ENCODE measurements around the gene SAMD5.
"Not testable (repeated sequence)": the region's sequence is repeated elsewhere in the genome, so short reads cannot be mapped to it uniquely, and the experiment has no call there.

Gene SAMD5

DNA sequence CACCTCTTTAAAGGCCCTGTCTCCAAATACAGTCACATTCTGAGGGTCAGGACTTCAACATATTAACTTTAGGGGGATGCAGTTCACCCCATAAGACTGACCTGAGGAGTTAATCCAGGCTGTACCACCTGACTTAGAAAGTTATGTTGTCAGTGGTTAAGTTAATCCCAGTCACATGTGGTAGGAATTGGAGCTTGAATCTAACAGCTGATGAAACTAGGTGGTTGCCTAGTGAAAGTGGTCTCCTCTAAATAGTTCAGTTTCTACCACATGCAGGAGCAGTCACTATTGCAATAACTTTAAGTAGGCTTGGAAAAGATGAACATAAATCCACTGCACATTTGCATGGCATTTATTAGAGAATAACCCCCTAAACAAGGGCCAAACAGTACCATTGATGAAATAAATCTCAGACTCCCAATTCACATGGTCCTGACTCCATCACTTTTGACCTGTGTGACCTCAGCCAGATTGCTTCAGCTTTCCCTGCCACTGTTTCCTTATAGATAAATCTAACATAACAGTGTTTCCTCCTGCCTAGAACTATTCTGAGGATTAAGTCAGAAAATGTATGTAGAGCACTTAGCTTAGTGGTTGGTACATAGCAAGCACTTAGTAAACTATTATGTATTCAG, 20.1 kb downstream of the SAMD5 start:
- no peak for DNase-seq

DNA sequence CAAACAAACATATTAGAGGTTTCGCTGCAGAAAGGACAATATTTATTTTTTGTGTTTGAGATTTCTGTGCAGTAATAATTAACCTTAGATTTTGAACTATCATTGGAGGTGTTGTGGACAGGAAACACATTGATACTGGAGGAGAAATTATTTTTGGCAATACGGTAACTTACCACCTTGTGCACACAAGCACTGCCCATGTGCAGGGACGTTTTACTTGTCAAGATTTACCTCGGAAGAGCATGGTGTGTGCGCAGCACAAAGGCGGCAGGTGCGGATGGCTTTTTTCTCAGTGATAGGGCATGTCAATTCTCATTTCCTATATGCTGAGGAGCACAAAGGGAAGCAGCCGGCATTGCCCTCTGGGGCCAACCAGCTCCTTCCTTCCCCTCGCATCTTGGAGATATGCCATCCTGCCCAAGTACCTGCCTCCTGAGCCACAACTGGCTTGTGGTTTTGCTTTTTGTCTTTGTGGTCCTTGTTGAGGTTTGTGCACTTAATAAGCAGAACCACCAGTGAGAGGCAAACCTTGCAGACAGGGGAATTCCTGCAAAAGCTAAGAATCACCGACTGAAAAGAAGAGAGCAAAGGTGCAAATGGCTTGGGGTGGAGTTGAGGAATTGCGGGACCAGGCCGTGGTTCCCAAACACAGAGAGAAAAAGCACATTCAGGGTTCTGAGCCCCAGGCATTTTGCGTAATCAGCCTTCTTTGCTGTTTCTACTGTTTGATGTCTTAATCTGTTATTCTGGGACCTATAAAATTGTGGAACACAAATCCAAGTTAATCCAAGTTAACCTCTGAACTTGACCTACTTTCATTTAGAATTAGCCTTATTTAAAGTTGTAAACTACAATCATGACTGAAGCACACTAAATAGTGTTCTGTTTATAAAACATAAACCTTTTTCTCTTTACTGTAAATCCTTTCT, 21.9 kb downstream of the SAMD5 start:
- DNase-seq, result no peak

DNA sequence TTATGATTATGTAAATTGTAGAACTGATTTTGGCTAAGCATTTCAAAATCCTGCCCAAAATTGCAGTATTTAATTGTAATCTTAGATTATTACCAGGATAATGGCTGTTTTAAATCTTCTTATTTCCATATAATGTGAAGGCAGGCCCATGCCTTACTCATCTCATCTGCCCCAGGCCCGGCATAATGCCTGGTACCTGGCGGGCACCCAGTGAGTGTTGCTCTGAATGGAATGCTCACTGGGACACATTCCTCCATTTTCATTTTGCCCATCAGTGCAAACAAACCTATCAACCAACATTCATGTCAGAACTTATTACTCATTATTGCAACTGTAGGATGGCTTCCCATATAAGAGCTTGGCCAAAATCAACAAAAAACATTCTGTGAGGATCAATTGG, 22.8 kb downstream of the SAMD5 start:
- no peak for DNase-seq

DNA sequence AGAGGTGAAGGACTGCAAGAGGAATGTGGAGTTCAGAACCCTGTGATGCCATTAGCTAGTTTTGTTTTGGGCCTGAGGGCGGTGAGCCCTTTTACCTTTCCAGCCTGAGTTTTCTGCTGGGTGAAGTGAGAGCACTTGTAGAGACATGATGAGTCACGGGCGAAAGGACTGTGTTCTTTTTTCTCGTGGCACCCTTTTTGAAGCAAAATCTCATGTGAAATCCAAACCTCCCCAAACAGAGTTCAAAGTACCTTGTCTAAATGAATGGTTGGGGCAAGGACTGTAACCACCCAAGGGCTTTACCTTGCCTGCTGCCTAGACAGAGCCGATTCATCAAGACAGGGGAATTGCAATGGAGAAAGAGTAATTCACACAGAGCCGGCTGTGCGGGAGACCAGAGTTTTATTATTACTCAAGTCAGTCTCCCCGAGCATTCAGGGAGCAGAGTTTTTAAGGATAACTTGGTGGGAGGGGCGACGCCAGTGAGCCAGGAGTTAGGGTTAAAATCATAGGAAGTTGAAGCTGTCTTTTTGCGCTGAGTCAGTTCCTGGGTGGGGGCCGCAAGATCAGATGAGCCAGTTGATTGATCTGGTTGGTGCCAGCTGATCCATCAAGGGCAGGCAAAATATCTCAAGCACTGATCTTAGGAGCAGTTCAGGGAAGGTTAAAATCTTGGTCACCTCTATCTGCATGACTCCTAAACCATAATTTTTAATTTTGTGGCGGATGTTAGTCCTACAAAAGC, 25.8 kb downstream of the SAMD5 start:
- no peak for DNase-seq

DNA sequence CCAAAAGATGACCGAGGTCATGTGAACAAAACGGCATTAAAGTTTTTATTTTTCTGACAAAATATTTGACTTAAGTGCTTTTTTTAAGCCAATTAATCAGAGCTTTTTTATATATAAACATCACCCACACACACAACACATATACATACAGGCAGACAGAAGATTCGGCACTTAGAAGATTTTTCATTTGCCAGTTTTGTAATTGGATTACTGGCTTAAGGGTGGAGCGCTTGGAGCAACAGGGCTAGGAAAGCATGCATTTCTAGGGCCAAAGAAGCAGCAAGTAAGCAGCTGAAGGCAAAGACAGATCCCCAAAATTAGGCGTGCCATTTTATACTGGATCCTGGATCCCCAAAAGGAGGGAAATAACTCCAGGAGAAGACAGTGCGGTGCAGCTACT, 30.3 kb downstream of the SAMD5 start:
- DNase-seq, result no peak

DNA sequence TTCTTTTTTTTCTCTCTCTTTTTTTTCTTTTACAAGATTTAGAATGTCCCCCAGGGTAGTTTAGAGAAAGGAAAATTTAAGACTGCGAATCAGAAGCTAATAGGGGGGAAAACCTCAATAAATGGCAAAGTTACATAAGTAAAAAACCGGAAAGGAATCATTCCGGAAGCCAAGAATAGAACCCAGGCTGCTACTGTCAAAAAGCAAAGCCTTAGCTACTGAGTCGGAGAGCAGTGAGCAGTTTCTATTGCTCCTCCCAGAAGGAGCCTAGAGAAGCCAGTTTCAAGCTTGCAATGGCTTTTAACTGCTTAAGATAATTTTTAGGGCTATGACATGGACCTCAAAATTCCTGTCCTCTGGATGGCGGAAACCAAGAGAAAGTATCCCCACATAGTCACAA, 31.6 kb downstream of the SAMD5 start:
- no peak for DNase-seq

DNA sequence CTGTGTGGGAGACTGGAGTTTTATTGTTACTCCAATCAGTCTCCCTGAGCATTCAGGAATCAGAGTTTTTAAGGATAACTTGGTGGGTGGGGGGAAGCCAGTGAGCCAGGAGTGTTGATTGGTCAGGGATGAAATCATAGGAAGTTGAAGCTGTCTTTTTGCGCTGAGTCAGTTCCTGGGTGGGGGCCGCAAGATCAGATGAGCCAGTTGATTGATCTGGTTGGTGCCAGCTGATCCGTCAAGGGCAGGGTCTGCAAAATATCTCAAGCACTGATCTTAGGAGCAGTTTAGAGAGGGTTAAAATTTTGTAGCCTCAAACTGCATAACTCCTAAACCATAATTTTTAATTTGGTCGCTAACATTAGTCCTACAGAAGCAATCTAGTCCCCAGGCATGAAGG, 33.9 kb downstream of the SAMD5 start:
- DNase-seq, result not testable (repeated sequence)

DNA sequence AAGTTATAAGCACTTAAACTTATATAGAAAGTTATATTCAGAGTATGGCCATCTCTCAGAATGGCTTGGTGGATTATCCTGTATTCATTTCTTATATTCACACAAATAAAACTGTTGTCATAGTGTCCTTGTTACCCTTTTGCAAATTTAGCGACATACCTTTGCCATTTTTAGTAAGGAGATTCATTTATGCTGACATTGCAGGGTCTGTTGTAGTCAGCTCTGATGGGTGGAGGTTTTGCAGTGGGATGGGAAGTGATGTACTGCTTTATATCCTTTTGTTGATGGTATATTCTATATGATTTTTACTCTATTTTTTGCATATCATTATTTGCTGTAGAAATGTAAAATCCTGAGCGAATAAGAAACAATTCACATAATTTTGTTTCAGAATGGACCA, 35.9 kb downstream of the SAMD5 start:
- DNase-seq, result no peak

DNA sequence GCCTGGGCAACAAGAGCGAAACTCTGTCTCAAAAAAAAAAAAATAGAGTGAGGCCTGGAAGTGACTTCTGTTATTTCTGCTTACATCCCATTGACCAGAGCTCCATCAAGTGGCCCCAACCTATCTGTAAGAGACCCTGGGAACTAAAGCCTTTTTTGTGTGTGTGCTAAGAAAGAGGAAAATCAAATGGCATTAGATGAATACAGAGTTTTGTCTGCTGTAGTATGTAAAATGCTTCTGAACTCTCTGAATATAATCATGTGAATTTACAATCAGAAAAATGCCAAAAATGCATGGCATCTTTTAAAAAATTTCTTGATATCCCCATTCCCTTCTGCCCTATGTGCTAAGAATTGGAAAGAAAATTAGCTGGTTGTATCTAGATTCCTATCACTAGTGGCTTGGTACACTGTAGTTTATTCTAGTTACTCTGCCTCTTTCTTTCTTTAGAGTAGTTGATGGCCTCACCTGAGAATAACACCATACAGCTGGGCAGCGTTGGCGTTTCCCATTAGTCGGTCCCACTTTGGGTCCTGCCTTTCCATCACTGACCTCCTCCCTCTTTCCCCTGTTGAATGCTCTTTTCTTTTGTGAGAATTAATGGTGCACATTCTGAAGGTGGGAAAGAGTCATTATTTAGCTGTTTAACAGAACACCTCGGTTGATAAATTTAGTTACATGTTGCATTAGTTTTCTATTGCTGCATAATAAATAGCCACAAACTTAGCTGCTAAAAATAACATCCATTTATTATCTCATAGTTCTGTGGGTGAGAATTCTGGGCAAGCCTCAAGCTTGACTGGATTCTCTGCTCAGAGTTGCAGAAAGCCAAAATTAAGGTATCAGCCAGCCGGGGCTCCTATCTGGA, 38.2 kb downstream of the SAMD5 start:
- no peak for DNase-seq

DNA sequence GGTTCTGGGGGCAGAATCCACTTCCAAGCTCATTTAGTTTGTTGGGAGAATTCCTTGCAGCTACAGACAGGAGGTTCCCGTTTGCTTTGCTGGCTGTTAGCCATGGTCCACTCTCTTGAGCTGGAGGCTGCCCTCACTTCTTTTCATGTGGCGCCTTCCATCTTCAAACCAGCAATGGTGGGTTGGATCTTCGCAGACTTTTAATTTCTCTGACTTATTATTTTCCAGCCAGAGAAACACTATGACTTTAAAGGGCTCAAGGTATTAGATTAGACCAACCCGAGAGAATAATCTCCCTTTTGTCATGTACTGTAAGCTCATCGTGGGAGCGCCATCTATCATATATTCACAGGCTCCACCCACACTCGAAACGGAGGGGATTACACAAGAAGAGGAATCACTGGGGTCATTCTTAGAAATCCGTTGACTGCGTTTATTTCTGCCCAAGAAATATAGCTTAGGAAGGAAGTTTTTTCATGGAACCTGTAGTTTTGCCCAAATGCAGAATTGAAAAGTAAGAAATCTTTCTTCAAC, 38.9 kb downstream of the SAMD5 start:
- no peak for DNase-seq

DNA sequence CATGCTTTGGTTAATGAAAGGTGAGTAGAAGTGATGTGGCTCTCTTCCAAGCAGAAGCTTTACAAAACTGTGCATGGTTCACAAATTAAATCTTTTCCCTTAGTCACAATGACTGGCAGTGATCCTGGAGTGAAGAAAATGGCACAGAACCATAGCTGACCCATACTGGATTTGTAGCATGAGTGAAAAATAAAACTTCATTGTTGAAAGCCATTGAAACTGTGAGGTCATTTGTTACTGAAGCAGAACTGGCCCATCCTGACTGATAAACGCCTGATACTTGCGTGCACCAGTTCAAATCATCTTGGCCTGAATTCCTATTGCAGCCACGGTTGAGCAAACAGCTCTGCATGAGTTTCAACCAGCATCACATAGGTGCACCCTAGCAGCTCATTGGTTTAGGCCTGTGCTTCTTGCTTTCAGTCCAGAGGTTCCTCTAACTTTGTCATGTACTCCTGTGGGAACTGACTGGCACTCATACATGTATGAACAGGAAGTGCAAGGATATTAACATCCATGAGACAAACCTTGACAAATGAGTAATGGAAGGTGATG, 40.5 kb downstream of the SAMD5 start:
- no peak for DNase-seq

DNA sequence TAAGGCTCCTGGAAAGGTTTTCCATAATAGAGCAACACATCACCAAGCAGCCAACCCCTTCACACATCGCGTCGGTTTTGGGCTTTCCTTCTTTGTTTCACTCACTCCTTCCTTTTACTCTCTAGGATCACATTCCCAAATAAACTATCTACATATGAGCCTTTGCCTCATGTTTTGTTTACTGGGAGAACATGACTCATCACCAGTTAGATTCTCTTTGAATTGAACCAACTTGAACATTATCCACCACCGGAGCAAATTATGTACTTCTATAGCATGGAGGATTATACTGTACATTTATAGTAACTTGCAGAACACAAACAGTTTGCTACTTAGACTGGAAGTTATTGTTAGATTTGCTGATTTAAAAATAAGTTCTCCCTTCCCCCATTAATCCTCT, 41.0 kb downstream of the SAMD5 start:
- DNase-seq, result no peak

DNA sequence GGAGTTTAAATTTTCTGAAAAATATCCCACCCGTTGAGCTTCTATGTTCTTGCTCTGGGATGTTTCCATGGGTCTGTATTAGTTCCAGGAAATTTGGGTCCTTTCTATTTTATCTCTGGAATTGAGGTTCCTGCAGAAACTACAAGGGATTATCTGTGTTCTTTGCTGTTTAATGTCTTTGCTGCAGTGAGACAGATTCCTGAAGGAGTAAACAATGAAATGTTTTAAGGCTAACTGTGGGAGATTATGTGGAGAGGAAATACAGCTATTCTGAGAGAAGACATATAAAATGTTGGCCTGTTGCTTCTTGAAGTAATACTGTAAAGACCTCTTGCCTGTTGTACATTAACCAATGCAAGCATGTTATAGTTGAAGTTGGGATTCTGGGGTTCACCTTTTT, 43.5 kb downstream of the SAMD5 start:
- DNase-seq, result no peak

DNA sequence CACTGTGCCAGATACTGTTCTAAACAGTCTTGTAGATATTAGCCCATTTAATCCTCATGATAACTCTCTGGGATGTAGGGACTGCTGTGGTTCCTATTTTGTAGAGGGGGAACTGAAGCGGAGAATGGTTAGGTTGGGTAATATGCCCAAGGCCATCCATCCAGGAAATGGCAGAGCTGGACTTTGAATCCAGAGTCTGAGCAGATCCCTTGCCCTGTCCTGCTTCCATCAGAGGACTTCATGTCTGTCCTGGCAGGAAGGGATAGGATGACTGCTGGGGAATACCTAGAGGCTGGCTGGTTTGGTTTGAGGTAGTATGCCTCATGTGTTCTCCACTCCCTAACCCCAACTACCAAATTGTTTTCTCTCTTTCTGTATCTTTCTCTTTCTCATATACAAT, 44.6 kb downstream of the SAMD5 start:
- DNase-seq, result no peak

DNA sequence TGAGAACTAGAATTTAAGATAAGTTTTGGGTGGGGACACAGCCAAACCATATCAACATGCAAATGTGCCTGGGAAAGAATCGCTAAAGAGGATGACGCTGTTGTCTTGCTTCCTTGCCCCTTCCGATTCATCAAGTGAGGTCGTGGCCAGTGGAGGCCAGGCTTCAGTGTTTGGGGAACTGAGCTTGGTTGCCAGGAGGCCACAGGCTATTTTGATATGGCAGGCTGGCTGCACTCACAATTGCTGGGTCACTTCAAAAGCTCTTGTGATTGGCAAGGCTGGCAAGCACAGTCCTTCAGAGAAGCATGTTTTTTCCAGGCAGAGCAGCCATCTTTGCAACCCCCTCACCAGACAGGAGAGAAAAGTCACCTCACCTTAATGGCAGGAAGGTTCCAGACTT, 45.8 kb downstream of the SAMD5 start:
- DNase-seq, result no peak

DNA sequence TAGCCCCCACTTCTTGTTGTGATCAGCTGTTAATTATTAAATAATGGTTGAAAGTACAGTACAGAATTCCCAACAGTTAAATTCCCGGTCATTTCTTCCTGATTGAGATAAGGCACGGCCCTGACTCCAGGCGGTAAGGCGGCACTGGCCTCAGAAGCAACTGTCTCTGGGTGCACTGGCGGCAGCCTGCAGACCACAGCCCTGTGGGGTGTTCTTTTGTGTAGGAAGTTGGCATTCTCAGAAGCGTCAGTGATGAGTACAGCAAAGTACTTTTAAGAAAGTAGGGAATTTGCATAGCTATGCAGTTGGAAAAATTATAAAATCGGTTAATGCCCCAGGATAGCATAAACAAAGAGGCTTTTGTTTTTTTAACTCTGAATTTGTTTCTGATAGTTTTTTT, 50.5 kb downstream of the SAMD5 start:
- DNase-seq, result no peak

DNA sequence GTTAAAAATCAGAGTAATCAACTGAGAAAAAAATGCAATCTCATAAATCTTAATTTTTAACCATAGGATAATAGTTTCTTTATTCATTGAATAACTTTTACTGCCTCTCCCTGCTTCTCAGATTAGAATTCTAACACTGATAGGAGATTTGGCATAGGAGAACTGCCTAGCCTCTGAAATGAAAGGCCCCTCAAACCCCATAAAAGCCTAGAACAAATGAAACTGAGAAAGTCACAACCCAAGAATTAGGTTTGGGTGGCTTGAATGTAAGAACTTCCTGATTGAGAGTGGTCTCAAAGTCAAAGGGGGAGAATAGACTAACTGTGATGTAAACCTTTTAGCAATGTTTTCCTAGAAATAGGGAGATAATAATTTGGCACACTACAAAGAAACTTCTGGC, 52.2 kb downstream of the SAMD5 start:
- DNase-seq, result no peak

DNA sequence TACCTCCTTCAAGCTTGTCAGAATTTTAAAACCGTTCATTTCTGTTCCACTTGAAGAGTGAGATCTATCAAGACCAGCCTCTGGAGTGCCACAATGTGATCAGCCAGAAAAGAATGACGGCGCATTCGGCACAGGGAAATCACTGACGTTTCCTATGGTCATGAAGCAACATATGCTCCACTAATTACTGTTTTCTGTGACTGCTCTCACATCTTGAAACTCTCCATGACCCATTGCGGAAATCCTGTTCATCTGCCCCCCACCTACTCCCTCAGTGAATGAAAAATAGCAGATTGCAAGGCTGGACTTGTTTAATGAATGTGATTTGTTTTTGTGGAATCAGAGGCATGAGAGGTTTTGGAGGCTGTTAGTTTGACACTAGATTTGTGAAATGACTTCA, 53.2 kb downstream of the SAMD5 start:
- no peak for DNase-seq

DNA sequence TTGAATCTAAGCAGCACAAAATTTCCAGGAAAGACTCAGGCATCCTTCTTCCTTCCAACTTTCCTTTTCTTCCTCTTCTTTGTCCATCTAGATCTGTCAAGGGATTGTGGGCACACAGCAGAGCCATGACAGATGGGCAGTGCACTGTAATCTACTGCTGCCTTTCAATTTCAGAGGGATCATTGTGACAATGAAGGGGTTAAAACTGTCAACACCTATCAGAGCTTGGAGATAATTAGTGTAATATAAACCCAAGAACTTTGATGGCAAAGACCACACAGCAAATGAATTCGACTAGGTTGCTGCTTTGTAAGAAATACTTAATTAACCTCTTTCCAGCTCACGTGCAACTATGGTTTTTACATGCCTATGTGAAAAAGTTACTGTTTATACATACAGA, 55.0 kb downstream of the SAMD5 start:
- DNase-seq, result no peak

DNA sequence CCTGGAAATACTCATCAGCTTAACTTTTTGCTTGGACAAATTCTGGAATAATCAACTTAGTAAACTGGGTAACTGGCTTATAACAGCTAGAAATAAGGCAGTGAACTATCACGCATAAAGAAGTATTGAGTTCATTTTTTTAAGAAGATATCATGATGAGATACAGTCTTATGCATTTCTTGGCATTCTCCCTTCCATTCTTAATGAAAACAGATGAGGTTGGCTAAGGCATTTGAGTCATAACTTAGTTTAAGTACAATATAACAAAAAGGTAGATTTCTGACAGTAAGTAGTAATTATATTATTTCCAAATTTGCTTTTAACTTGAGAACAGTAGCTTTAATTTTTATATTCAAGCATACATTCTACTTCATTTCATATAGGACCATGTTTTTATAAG, 56.1 kb downstream of the SAMD5 start:
- no peak for DNase-seq

DNA sequence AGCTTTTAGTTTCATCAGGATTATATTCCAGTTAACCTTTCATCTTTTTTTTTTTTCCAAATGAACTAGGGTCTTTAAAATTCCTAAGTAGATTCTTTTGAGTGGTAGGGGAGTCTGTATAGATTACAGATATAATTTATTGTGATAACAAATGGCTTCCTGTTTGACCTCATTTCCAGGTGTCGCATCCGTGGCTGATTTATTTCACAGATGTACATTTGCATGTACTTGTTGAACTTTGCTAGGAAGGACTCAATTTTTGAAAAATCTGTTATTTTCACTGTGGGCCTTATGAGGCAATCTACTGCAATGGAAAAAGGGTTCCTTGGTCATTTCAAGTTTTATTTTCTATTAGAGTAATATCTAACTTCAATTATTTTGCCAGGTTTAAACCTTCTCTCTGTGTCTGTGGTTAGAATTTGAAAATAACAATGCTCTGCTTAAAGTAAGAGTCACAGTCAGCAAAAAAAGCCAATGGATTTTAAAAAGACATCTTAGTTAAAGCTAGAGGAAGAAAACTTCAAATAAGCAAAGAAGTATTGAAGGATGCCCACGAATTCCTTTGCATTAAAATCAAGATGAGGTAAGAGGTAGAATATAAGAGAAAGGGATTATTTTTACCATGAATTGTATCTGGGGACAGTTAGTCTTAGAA, 57.9 kb downstream of the SAMD5 start:
- no peak for DNase-seq

Data from CD4-positive, alpha-beta T cell treated with Interleukin-4 for 4 hours (primary cell).